Esophagus squamous epithelium (tissue), 4 donors: ENCODE results near the gene MALL.

Experiments
- POLR2A ChIP-seq, 4 donors: fragments of 450-650 bp; IDR thresholded peaks; one replicate each; pipeline ENCODE4 v1.6.1; 2017; ENCODE audit warnings: antibody characterized with exemption in 4 of 4, mild to moderate bottlenecking in 4 of 4, moderate library complexity in 3 of 4
- TF ChIP-seq, protein P1 (sequence below), 6 experiments: fragments of 450-650 bp in 4 of 6; fragments of 200-600 bp in 2 of 6; sonication (generic) in 2 of 6; IDR thresholded peaks; one replicate each; pipeline ENCODE4 v1.5.1; 2016 to 2019; ENCODE audit warnings: antibody characterized with exemption in 6 of 6, mild to moderate bottlenecking in 4 of 6, moderate library complexity in 4 of 6

DNA sequence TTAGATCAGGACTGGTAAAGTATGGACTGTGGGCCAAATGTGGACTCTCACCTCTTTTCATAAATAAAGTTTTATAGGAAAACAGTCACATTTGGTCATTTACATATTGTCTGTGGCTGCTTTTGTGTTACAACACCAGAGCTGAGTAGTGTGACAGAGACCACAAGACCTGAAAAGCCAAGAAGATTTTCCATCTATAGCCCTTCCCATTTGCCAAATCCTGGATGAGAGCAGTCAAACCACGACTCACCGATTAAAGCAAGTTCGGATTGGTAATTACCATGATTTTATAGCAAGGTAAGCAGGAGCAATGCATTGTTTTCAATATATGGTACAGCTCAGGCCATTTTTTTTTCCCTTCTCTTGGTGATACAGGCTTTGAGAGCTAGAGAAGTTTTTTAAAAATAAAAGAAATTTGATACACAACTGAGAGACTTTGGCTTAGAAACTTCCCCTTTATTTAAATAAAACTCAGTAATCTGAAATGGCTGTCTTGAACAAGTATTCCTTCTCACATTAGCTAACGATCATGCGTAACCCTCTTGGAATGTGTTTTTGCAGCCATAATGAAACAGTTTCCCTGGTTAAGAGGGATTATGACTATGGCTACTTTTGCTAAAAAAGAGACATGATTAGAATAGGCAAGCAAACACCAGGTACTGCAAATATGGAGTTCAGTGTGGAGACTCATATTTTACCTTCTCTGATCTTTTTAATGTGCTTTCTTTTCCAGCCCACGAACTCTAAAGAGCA, 9.5 kb upstream of the MALL start:
- TF ChIP-seq, protein P1, sequence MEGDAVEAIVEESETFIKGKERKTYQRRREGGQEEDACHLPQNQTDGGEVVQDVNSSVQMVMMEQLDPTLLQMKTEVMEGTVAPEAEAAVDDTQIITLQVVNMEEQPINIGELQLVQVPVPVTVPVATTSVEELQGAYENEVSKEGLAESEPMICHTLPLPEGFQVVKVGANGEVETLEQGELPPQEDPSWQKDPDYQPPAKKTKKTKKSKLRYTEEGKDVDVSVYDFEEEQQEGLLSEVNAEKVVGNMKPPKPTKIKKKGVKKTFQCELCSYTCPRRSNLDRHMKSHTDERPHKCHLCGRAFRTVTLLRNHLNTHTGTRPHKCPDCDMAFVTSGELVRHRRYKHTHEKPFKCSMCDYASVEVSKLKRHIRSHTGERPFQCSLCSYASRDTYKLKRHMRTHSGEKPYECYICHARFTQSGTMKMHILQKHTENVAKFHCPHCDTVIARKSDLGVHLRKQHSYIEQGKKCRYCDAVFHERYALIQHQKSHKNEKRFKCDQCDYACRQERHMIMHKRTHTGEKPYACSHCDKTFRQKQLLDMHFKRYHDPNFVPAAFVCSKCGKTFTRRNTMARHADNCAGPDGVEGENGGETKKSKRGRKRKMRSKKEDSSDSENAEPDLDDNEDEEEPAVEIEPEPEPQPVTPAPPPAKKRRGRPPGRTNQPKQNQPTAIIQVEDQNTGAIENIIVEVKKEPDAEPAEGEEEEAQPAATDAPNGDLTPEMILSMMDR (IDR thresholded peaks at IDR 0.05) = no peak
- TF ChIP-seq POLR2A (IDR thresholded peaks at IDR 0.05) = no peak
